OCI-LY3 (cell line): Measurements from ENCODE around the gene ZNF366.

Source experiments
- CTCF ChIP-seq: fragments of 200-600, 300-600 bp; sonication (generic); IDR thresholded peaks from 2 replicates; pipeline ENCODE4 v1.5.1; 2014; ENCODE audit warnings: antibody characterized with exemption, low read length, low read depth
- EZH2phosphoT487 ChIP-seq: fragments of 200-600 bp; shearing (Covaris generic); IDR thresholded peaks from 2 replicates; pipeline ENCODE4 v1.6.1; 2018; ENCODE audit warnings: antibody characterized with exemption, mixed run types, low read depth

GRCh38 chr5:72539726-72540125 is 32.5 kb upstream of the ZNF366 start:
- no peak for TF ChIP-seq CTCF
- no peak for TF ChIP-seq EZH2phosphoT487
